H4 (cell line): ENCODE data around the gene MYL2. TPM values are rescaled to one million over a fixed set of nuclear protein-coding genes. Genes with fewer than 3 reads are reported as not detected.
A peak's percentile ranks its signal among the peaks of the same experiment; 100 is the strongest.

Experiments used
- DNase-seq: peaks from one replicate; pipeline ENCODE4 v3.0.0-alpha.2; 2015; ENCODE audit warnings: low spot score
- total RNA-seq: library from RNA; depleted of rRNA; stranded (reverse); fragments of >200 nt; shearing (Covaris generic); gene quantifications from 2 replicates; pipeline ENCODE4 v1.2.3, GENCODE V29; 2014

MYL2 gene
- total RNA-seq, 1 experiment from 2014 or later = not detected

DNA sequence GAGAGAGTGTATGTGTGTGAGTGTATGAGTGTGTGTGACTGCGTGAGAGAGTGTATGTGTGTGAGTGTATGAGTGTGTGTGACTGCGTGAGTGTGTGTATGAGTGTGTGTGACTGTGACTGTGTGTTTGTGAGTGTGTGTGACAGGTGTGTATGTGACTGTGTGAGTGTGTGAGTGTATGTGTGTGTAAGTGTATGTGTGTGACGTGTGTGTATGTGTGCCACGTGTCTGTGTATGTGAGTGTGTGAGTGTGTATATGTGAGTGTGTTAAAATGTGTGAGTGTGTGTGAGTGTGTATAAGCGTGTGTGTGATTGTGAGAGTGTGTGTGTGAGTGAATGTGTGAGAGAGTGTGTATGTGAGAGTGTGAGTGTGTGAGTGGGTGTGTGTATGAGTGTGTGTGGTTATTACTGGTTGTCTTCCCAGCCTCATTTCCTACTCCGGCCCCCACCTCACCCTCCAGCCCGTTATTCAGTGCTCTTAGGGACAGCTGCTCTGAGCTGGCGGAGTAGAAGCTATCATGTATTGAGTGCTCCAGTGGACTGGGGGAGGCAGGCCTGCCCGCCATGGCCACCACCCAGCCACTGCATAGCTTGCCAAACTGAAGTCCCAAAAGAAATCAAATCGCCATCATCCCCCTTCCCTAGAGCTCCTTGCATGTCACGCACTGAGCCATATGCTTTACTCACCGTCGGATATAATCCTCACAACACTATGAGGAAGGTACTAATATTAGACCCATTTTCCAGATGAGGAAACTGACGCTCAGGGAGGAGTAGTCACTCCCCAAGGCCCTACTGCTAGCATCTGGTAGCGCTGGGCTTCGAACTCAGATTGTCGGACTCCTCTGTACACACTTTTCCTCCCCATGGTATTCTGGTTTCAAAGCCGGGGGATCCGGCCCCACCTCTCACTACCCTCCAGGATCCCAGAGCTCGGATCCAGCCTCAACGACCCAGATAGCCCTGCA is 10.3 kb upstream of the MYL2 start:
- DNase-seq = no peak

DNA sequence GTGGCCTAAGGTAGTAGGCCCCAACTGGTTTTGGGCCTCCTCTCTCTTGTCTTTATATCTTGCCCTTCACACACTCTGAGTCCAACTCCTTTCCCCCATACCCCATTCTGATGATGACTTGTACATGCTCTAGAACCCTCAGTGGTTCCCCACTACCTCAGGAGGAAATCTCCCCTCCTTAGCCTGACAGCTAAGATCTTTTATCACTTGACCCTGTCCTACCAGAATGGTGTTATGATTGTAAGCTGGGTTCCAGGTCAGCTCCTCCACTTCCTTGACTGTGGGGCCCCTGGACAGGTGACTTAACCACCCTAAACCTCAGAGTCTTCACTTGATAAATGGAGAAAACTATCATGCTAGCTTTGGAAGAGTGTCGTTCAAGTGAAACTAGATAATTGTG is 9.4 kb upstream of the MYL2 start:
- no peak for DNase-seq

DNA sequence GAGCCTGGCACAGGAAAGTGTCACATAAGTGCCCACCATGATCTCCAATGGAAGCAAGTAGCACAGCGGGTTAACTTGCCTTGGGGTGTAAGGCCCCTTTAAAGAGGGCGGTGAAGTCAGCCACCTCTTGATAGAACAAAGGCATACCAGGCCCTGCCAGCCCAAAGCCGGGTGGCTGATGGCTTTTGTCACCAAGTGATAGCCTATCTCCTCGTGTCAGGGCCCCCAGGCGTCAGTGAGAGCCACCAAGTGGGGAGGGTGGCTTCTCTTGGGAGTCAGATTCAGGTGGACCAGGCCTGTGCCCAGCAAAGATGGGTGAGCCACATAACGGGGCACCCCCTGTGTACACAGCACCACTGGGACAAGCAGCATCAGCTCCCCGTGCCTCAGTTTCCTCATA is 8.3 kb upstream of the MYL2 start:
- no peak for DNase-seq

DNA sequence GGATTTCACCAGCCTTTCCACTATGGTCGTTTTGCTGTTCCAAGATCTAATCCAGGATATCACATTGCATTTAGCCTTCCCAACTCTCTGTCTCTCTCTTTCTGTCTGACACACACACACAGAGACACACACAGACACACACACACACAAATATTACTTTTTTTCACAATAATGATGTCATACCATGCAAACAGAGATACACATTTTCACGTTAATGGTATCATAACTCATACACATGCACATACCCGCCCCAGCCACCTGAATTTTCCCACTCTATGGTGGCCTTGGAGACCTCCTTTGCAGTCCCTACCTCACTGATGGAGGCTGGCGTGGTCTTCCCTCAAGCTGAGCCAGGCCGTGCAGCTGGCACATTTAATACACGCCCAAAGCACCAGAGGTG is 7.2 kb upstream of the MYL2 start:
- no peak for DNase-seq

DNA sequence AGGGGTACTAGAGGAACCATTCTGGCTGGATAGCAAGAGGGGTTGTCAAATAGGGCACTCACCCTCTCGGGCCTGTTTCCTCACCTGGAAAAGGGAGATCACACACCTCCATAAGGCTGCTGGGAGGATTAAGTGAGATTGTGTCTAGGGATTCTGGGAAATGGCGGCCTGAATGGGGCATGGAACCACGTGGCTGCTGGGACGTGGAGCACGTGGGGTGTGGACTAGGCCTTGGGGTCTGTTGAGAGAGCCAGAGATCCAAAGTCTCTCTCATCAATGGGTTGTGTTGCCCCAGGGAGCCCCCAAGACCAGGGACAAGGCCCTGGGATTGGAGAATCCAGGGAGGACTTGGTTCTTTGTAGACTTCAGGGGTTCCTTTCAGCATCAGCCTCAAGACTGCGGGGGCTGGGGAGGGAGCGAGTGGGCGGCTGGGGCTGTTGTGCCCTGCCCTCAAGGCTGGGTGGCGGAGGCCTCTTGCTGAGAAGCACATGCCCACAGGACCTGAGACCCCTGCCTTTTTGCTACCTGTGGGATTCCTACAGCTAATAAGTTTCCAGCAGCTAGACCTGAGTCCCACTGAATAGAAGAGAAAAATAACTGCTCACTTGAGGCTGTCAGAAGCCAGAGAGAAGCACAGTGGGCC is 3.4 kb upstream of the MYL2 start:
- DNase-seq = no peak

DNA sequence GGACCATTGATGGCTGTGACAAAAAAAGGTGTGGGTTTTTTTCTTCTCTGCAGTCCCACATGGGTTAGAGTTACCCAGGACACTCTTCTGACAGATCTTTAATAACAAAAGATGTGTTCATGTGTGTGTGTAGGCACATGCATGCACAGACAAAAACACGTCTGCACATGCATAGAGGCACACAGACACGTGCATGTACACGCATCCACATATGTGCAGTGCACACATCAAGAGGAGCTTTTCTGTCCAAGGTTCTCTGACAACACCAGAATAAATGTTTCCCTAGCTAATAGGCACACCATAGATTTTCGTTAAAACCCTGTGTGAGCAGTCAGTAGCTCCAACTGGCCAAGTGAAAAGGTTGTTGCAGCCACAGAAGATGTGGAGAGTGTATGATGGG is 2.8 kb upstream of the MYL2 start:
- DNase-seq = no peak

DNA sequence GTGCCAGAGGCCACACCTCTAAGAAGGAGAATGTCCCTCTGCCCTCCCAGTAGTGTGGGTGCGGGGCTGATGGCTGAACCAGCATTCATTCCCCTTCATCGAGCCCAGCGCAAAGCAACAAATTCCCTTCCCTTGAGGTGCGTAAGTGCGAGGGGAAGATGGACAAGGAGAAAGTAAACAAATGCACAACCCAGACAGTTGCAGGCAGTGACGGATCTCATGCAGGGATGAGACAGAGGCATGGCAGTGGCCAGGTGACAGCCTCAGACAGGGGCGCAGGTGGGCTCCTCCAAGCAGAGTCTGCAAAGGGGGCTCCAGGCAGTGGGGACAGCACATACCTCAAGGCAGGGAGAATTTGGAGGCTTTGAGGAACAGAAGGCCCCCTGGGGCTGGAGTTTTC is 2.3 kb upstream of the MYL2 start:
- no peak for DNase-seq

DNA sequence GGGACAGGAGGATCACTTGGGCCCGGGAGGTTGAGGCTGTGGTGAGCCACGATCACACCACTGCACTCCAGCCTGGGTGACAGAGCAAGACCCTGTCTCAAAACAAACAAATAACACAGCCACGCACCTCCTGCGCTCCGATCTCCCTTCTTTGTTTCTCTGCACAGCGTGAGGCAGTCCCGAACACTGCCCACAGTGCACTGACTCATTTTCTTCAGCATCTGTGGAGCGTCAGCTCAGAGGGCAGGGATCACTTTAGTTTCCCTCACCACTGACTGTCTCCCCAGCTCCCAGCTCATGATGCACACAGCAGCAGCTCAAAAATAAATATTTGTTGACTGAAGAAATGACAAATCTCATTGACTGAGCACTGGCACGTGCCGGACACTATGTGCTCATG is 883 bp upstream of the MYL2 start:
- peak; percentile 35 for DNase-seq

DNA sequence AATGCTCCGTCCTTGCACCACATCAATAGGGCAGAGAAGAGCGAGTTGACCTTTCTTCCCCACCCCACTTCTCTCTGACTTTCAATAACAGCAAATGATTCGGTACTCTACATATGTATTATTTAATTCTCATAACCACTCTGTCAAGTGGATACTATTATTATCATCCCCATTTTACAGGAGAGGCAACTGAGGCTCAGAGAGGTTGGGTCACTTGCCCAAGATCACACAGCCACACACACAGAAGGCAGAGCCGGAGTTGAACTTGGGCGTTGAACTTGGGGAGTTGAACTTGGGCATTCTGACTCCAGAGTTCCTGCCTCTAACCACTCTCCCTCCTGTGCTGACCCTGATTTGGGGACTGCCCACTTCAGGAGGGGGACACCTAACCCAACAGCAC is 659 bp downstream of the MYL2 start:
- DNase-seq = no peak

DNA sequence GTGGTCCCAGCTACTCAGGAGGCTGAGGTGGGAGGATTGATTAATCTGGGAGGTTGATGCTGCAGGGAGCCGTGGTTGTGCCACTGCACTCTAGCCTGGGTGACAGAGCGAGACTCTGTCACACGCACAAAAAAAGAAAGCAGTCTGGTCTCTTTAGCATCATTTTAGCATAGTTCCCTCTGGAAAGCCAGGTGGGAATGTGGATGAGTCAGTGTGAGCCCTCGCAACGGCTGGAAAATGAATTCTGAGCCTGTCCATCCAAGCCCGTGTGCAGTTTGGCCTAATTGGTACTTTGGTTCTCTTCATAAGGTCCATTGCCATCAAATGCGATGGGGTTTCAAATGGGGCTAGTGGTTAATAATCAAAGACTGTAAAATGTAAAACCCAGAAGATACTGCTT is 2.4 kb downstream of the MYL2 start:
- no peak for DNase-seq

DNA sequence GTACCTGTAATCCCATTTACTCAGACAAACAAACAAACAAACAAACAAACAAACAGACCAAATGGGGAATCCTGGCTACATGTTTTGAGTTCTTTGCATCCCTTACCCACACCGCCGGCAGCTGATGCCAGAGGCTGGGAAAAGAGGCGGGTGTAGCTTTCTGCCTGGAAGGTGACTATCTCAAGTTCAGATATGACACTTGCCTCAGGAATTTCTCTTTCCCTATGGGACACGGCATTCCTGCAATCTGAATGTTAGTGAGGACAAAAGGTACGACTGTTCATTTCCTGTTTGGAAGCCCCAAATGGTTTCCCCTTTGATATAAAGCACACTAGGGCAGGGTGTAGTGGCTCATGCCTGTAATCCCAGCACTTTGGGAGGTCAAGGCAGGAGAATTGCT is 2.9 kb downstream of the MYL2 start:
- peak; percentile 67 for DNase-seq

DNA sequence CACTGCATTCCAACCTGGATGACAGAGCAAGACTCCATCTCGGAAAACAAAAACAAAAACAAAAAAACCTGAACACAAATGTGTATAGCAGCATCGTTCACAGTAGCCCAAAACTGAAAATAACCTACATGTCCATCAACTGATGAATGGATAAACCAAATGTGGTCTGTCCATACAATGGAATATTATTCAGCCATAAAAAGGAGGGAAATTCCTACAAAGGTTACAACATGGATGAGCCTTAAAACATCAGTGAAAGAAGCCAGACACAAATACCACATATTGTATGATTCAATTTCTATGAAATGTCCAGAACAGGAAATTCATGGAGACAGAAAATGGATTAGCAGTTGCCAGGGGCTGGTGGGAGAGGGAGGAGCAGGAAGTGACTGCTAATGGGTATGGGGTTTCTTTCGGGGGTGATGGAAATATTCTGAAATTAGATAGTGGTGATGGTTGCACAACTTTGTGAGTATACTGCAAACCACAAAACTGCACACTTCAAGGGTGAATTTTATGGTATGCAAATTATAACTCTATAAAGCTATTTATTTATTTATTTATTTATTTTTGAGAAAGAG is 4.0 kb downstream of the MYL2 start:
- DNase-seq = no peak

DNA sequence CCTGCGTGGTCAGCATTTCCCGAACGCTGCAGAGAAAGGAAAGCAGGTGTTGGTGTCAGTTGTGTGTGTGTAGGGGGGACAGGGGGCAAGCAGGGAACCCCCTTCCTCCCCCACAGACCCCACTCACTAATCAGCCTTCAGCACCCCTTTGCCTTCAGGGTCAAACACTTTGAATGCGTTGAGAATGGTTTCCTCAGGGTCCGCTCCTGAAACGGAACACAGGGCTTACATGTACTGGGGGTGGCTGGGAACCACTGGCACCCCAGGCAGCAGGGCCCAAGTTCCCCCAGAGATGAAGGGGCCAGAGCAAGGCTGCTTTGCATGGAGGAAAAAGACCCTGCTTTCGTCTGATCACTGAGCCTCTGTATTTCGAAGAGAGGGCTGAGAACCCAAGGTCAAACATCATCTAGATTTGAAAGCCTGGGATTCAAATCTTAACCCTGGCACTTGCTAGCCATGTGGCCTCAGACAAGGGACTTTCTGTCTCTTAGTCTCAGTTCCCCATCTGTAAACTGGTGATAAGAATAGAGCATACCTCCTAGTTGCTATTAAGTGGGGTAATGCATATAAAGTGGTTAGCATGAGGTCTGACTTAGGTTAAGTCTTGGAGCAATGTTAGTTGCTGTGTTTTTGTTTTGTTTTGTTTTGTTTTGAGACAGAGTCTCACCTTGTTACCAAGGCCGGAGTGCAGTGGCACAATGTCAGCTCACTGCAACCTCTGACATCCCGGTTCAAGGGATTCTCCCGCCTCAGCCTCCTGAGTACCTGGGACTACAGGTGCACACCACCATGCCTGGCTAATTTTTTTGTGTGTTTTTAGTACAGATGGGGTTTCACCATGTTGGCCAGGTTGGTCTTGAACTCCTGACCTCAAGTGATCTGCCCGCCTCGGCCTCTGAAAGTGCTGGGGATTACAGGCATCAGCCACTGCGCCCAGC is 7.0 kb downstream of the MYL2 start:
- DNase-seq = no peak

DNA sequence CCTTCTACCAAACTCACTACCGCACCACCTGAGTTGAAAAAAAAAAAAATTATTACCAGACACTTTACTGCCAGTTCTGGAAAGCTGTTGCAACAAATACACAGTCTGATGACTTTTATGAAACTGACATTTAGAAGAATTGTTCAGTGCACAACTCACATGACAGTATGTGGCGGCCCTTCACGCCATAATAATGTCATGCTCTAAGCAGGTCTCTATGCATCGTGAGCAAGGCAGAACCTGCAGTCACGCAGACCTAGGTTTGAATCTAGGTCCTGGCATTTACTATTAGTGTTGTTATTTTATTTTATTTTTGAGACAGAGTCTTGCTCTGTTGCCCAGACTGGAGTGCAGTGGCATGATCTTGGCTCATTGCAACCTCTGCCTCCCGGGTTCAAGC is 8.1 kb downstream of the MYL2 start:
- DNase-seq = no peak

DNA sequence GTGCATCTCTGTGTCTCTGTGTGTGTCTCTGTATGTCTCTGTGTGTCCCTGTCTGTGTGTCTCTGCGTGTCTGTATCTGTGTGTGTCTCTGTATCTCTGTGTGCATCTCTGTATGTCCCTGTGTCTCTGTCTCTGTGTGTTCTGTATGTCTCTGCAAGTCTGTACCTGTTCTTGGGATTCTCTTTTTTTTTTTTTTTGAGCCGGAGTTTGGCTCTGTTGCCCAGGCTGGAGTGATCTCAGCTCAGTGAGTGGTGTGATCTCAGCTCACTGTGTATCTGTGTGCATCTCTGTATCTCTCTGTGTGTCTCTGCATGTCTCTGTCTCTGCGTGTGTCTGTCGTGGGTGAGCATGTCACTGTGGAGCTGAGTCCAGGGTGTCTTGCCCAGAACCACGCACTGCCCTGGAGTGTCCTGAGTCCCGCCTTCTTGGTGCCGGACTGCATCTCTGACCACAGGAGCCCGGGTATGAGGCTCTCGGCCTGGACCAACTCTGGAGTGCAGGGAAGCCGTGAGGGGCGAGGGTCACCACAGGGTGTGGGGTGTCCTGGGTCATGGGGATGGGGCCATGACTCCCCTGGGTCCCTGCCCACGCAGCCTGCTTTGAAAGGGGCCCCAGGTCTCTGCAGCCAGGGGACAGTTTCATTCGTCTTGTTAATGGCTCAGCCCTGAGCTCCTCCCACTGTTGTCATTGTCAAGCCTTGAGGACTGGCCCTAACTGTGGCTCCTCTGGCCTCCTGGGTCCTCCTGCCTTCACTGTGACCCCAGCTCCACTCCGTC is 11.8 kb downstream of the MYL2 start:
- no peak for DNase-seq

DNA sequence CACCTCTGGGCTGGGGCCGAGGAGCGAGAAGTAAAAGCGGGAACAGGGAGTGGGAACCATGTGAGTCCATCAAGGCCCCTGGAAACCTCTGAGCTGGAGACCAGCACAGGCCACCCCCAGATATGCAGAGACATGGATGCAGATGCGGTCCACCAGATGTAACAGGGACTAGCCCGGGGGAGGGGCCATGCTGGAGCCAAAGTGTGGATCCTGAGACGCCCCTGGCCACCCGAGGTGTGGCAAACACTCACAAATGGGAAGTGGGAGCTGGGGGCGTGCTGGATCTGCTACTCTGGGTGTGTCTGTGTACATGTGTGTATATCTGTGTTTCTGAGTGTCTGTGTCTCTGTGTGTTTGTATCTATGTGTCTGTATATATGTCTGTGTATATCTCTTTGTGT is 12.8 kb downstream of the MYL2 start:
- DNase-seq = no peak

DNA sequence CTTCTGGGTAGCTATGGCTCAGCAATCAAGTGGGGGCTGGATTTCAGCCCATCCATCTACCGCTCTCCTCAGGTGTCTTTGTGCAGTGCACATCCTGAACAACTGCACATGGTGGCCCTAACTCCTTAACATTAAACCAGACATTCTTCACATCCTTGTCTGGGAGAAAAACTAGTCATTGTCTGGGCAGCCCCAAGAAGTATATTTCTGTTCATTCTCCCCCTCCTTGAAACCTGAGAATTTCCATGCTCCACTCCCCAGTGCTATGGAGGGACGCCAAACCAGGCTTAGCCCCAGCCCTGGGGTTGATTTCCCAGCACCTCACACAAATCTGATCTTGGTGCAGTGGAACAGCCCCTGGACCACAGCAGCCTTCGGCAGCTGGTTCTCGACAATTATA is 13.4 kb downstream of the MYL2 start:
- no peak for DNase-seq

DNA sequence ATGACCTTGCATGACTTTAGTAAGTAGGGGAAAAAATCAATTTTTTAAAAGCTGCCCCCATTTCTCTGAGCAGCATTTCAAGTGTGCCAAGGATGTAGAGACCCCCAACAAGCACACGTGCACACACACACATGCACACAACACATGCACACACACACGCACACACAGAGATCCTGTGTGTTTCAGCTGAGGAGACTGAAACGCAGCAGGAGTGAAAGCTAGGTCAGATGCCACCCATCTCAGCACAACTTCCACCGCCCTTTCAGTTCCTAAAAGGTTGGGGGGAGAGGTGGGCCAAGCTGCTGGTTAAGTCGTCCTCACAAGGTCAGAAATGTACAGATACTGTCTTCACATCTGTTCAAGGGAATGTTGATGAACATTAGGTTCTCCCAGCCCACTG is 13.9 kb downstream of the MYL2 start:
- DNase-seq = no peak

DNA sequence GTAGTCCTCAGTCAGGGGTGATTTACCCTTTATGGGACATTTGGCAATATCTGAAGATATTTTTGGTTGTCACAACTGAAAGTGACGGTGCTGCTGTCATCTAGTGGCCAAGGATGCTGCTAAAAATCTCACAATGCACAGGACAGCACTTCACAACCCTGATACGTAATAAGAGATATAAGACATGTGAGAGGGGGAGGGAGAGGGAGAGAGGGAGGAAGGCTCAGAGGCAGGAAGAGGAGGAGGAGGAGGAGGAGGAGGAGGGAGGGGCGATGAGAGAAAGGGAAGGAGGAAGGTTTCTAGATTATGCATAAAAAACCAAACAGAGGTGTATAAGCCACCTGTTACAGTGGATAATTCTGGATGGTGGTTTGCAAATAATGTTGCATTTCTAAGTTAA is 14.3 kb downstream of the MYL2 start:
- no peak for DNase-seq

DNA sequence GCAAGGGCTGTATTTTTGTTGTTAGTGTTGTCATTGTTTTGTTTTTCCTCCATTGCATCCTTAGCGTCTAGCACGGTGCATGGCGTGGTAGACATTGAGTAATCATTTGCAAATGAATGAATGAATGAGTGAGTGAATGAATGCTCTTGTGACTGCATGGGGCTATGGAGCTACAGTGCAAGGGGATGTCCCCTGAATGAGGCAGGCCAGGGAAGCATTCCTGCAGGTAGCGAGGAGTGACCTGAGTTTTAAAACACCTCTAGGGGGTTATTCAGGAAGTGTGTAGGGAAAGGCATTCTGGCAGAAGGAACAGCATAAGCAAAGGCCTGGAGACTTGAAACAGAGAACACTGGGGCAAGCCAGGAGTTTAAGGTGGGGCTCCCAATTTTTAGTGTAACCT is 16.9 kb downstream of the MYL2 start:
- no peak for DNase-seq

DNA sequence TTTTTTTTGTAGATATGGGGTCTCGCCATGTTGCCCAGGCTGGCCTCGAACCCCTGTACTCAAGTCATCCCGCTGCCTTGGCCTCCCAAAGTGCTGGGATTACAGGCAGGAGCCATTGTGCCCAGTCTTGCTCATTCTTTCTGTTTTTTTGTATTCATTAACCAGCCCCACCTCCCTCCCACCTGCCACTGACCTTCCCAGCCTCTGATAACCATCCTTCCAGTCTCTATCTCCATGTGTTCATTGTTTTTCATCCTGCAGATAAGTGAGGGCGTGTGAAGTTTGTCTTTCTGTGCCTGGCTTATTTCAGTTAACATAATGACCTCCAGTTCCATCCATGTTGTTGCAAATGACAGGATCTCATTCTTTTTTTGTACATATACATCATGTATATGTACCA is 19.0 kb downstream of the MYL2 start:
- no peak for DNase-seq
